ENCODE data around the gene NHEJ1. TPM values are rescaled to one million over a fixed set of nuclear protein-coding genes. Genes with fewer than 3 reads are reported as not detected.

Gene NHEJ1
- total RNA-seq, 1 donor from 2014 or later: 10.8 TPM

GRCh38 chr2:219082332-219082958 is 78.2 kb downstream of the NHEJ1 start:
- H3K9me3 ChIP-seq (ENCODE audit: insufficient read depth, low read depth, low read length): no peaks in the 10 kb centered on the region
- Mint-ChIP-seq H3K9me3 (ENCODE audit: unreplicated experiment) (peaks cover 2% of the 10 kb centered on the region), H3K27ac (ENCODE audit: unreplicated experiment) (no peak overlapping the region), H3K4me1 (ENCODE audit: low read depth, unreplicated experiment) (peaks cover 17% of the 10 kb centered on the region), H3K27me3 (ENCODE audit: low read depth, unreplicated experiment) (peaks cover 33% of the 10 kb centered on the region), H3K4me3 (ENCODE audit: unreplicated experiment) (no peak overlapping the region), H3K36me3 (ENCODE audit: low read depth, unreplicated experiment) (peaks cover 3% of the 10 kb centered on the region)
- DNase-seq (ENCODE audit: low read depth): no peak
- H3K79me2 ChIP-seq (ENCODE audit: insufficient read depth, low read length): no peaks in the 10 kb centered on the region
- H3K27me3 ChIP-seq (ENCODE audit: insufficient read depth, low read length): no peaks in the 10 kb centered on the region
- H3K4me3 ChIP-seq (ENCODE audit: insufficient read depth, low read depth, low read length): no peak overlapping the region
- H3K36me3 ChIP-seq (ENCODE audit: insufficient read depth, low read length): no peaks in the 10 kb centered on the region
- no peak overlapping the region for H2AFZ ChIP-seq (ENCODE audit: low read depth, low read length)
- no peak for FAIRE-seq
- H3K9ac ChIP-seq (ENCODE audit: low read length): no peak overlapping the region
- TF ChIP-seq EZH2 (IDR thresholded peaks at IDR 0.05; ENCODE audit: insufficient read depth, low read length) (no peak), CTCF (IDR thresholded peaks at IDR 0.05; ENCODE audit: insufficient read depth, low read depth, low read length) (no peak)
- H4K20me1 ChIP-seq (ENCODE audit: insufficient read depth, low read length): peaks cover 18% of the 10 kb centered on the region
- no peak overlapping the region for H3K4me2 ChIP-seq (ENCODE audit: low read length)
- peaks cover 8% of the 10 kb centered on the region for H3K4me1 ChIP-seq (ENCODE audit: insufficient read depth, low read length)
- H3K27ac ChIP-seq (ENCODE audit: low read depth, low read length): no peak overlapping the region

- TF ChIP-seq CTCF (IDR thresholded peaks at IDR 0.05; ENCODE audit: insufficient read depth, low read depth, low read length) (no peak), EZH2 (IDR thresholded peaks at IDR 0.05; ENCODE audit: insufficient read depth, low read length) (no peak)
- Histone ChIP-seq H3K4me1 (ENCODE audit: insufficient read depth, low read length) (peaks cover 8% of the 10 kb centered on the region), H3K36me3 (ENCODE audit: insufficient read depth, low read length) (peaks cover 2% of the 10 kb centered on the region), H3K79me2 (ENCODE audit: insufficient read depth, low read length) (no peaks in the 10 kb centered on the region), H3K9ac (ENCODE audit: low read length) (no peak overlapping the region), H3K27me3 (ENCODE audit: insufficient read depth, low read length) (no peaks in the 10 kb centered on the region), H2AFZ (ENCODE audit: low read depth, low read length) (no peak overlapping the region), H3K9me3 (ENCODE audit: insufficient read depth, low read depth, low read length) (no peaks in the 10 kb centered on the region), H3K27ac (ENCODE audit: low read depth, low read length) (no peak overlapping the region), H3K4me2 (ENCODE audit: low read length) (no peak overlapping the region), H4K20me1 (ENCODE audit: insufficient read depth, low read length) (peaks cover 18% of the 10 kb centered on the region), H3K4me3 (ENCODE audit: insufficient read depth, low read depth, low read length) (no peak overlapping the region)
- no peak overlapping the region for H3K4me3 Mint-ChIP-seq (ENCODE audit: unreplicated experiment)
- H3K9me3 Mint-ChIP-seq (ENCODE audit: unreplicated experiment): no peaks in the 10 kb centered on the region
- peaks cover 11% of the 10 kb centered on the region for H3K4me1 Mint-ChIP-seq (ENCODE audit: low read depth, unreplicated experiment)
- H3K27ac Mint-ChIP-seq (ENCODE audit: unreplicated experiment): no peak overlapping the region
- FAIRE-seq (no peak), DNase-seq (ENCODE audit: low read depth) (no peak)
- peaks cover 32% of the 10 kb centered on the region for H3K27me3 Mint-ChIP-seq (ENCODE audit: low read depth, unreplicated experiment)
- peaks cover 7% of the 10 kb centered on the region for H3K36me3 Mint-ChIP-seq (ENCODE audit: low read depth, unreplicated experiment)
Observed at GRCh38 chr2:219081701-219082331, 78.8 kb downstream of the NHEJ1 start.

GRCh38 chr2:219081096-219081495 is 79.5 kb downstream of the NHEJ1 start:
- Histone ChIP-seq H2AFZ (ENCODE audit: low read depth, low read length) (no peak overlapping the region), H3K27me3 (ENCODE audit: insufficient read depth, low read length) (no peaks in the 10 kb centered on the region), H4K20me1 (ENCODE audit: insufficient read depth, low read length) (peaks cover 18% of the 10 kb centered on the region), H3K4me2 (ENCODE audit: low read length) (no peak overlapping the region), H3K4me3 (ENCODE audit: insufficient read depth, low read depth, low read length) (no peak overlapping the region), H3K9me3 (ENCODE audit: insufficient read depth, low read depth, low read length) (no peaks in the 10 kb centered on the region), H3K36me3 (ENCODE audit: insufficient read depth, low read length) (peaks cover 3% of the 10 kb centered on the region), H3K9ac (ENCODE audit: low read length) (no peak overlapping the region), H3K27ac (ENCODE audit: low read depth, low read length) (no peak overlapping the region), H3K79me2 (ENCODE audit: insufficient read depth, low read length) (no peaks in the 10 kb centered on the region), H3K4me1 (ENCODE audit: insufficient read depth, low read length) (peaks cover 8% of the 10 kb centered on the region)
- DNase-seq (ENCODE audit: low read depth) (no peak), FAIRE-seq (no peak)
- Mint-ChIP-seq H3K9me3 (ENCODE audit: unreplicated experiment) (no peaks in the 10 kb centered on the region), H3K36me3 (ENCODE audit: low read depth, unreplicated experiment) (peaks cover 7% of the 10 kb centered on the region), H3K27me3 (ENCODE audit: low read depth, unreplicated experiment) (peaks cover 32% of the 10 kb centered on the region), H3K4me3 (ENCODE audit: unreplicated experiment) (no peak overlapping the region), H3K4me1 (ENCODE audit: low read depth, unreplicated experiment) (peaks cover 11% of the 10 kb centered on the region), H3K27ac (ENCODE audit: unreplicated experiment) (no peak overlapping the region)
- TF ChIP-seq CTCF (IDR thresholded peaks at IDR 0.05; ENCODE audit: insufficient read depth, low read depth, low read length) (no peak), EZH2 (IDR thresholded peaks at IDR 0.05; ENCODE audit: insufficient read depth, low read length) (no peak)
